Spleen (tissue), 11 donors: ENCODE results near the gene NDUFAF4. TPM values are rescaled to one million over a fixed set of nuclear protein-coding genes. Genes with fewer than 3 reads are reported as not detected.
"Not testable (repeated sequence)": the region's sequence is repeated elsewhere in the genome, so short reads cannot be mapped to it uniquely, and the experiment has no call there.

Experiments used
- DNase-seq: peaks from one replicate; pipeline ENCODE4 v3.0.0-alpha.2; 2020
- H3K27ac ChIP-seq, 8 donors: fragments of 200-600 bp; sonication (generic) in 7 of 8; 1 replicate in 4 of 8; 2 replicates in 4 of 8; pipeline versions ENCODE4 v1.5.0 to v1.8.0; 2016 to 2021; ENCODE audit warnings: inconsistent platforms in 4 of 8, mild to moderate bottlenecking in 4 of 8, moderate library complexity in 1 of 8
- H3K27me3 ChIP-seq, 7 donors: fragments of 200-600 bp; sonication (generic) in 6 of 7; replicated peaks in 1 of 7; 1 replicate in 4 of 7; 2 replicates in 3 of 7; pipeline versions ENCODE4 v1.5.0 to v1.8.0; 2016 to 2021; ENCODE audit warnings: inconsistent platforms in 3 of 7, mild to moderate bottlenecking in 1 of 7
- H3K36me3 ChIP-seq, 6 donors: fragments of 200-600 bp; sonication (generic) in 5 of 6; 1 replicate in 4 of 6; 2 replicates in 2 of 6; pipeline versions ENCODE4 v1.5.0 to v1.8.0; 2016 to 2021; ENCODE audit warnings: inconsistent platforms in 2 of 6
- H3K4me1 ChIP-seq, 6 donors: fragments of 200-600 bp; sonication (generic) in 5 of 6; 1 replicate in 3 of 6; 2 replicates in 3 of 6; pipeline versions ENCODE4 v1.5.0 to v1.8.0; 2016 to 2021; ENCODE audit warnings: inconsistent platforms in 3 of 6
- H3K4me3 ChIP-seq, 8 donors: fragments of 200-600 bp; sonication (generic) in 7 of 8; 1 replicate in 4 of 8; 2 replicates in 4 of 8; pipeline versions ENCODE4 v1.5.0 to v1.8.0; 2016 to 2021; ENCODE audit warnings: inconsistent platforms in 4 of 8, mild to moderate bottlenecking in 4 of 8, moderate library complexity in 2 of 8
- H3K9me3 ChIP-seq, 8 donors: fragments of 200-600 bp; sonication (generic) in 7 of 8; 1 replicate in 4 of 8; 2 replicates in 4 of 8; pipeline versions ENCODE4 v1.5.0 to v1.8.0; 2016 to 2021; ENCODE audit warnings: inconsistent platforms in 4 of 8
- POLR2A ChIP-seq, 3 donors: fragments of 450-650 bp; IDR thresholded peaks; one replicate each; pipeline ENCODE4 v1.5.1; 2017; ENCODE audit warnings: antibody characterized with exemption in 3 of 3, mild to moderate bottlenecking in 1 of 3
- POLR2AphosphoS5 ChIP-seq, 3 donors: sonication (generic); formaldehyde crosslinking; IDR thresholded peaks; one replicate each; pipeline ENCODE4 v1.5.1; 2017; ENCODE audit warnings: antibody characterized with exemption in 3 of 3
- WGBS, 5 donors: extraction: QIAGEN DNeasy Blood & Tissue Kit in 3 of 5; methylation state at CpG; one replicate each; pipeline versions ENCODE4 v1.1.5 to v1.1.7; 2013 to 2018; 5-methylcytosine and 5-hydroxymethylcytosine counted together
- intact Hi-C: fragments of 100-400 bp; cut with DNase I; formaldehyde crosslinking; loops from one replicate; pipeline ENCODE4 v1.15.0; 2023; ENCODE audit warnings: low total_unique reads
- polyA plus RNA-seq, 3 donors: library from polyadenylated mRNA; stranded (reverse); fragments of 200-250 nt; gene quantifications; one replicate each; pipeline ENCODE4 v1.2.1, GENCODE V29; 2013
- total RNA-seq, 7 donors: library from RNA; depleted of rRNA in 3 of 7; stranded (reverse); fragments of >200 nt in 3 of 7; fragmentation: NEBNext Ultra II Directional in 4 of 7; extraction: Animal tissue kit (Norgen Biotek cat#: 25700) in 4 of 7; gene quantifications; one replicate each; pipeline versions ENCODE4 v1.1.0 to v1.2.1, GENCODE V29; 2016 to 2021
- TF ChIP-seq, protein P1 (sequence below), 11 experiments: fragments of 200-600 bp in 7 of 11; fragments of 450-650 bp in 4 of 11; sonication (generic) in 4 of 11; IDR thresholded peaks in 8 of 11; conservative IDR thresholded peaks in 3 of 11; 1 replicate in 7 of 11; 2 replicates in 4 of 11; pipeline versions ENCODE4 v1.4.0 to v1.8.0; 2016 to 2021; ENCODE audit warnings: antibody characterized with exemption in 11 of 11, inconsistent platforms in 4 of 11, mild to moderate bottlenecking in 1 of 11
- donor health status: healthy with polysubstance abuse.
- donor health status: DM: no; HTN: no; CAD: no; lungs with moderate emphysema.
- donor health status: DM: no; HTN: no; CAD: no.
- donor health status: Bipolar disorder and iron deficiency.
- donor health status: healthy.
- donor health status: DM: no; HTN: no; CAD: no.
- donor health status: DM: yes; HTN: yes; CAD: no.

NDUFAF4 gene
- total and polyA plus RNA-seq, 10 donors, result 10.1 to 42.1 (median 31.9) TPM

- WGBS, 5 donors, result 0 to 1% (median 1%) methylated on average over 10 of the region's 10 CpGs
- no peaks in the 10 kb centered on the region for H3K27me3 ChIP-seq
- no peak for TF ChIP-seq POLR2A (IDR thresholded peaks at IDR 0.05)
- TF ChIP-seq, protein P1, sequence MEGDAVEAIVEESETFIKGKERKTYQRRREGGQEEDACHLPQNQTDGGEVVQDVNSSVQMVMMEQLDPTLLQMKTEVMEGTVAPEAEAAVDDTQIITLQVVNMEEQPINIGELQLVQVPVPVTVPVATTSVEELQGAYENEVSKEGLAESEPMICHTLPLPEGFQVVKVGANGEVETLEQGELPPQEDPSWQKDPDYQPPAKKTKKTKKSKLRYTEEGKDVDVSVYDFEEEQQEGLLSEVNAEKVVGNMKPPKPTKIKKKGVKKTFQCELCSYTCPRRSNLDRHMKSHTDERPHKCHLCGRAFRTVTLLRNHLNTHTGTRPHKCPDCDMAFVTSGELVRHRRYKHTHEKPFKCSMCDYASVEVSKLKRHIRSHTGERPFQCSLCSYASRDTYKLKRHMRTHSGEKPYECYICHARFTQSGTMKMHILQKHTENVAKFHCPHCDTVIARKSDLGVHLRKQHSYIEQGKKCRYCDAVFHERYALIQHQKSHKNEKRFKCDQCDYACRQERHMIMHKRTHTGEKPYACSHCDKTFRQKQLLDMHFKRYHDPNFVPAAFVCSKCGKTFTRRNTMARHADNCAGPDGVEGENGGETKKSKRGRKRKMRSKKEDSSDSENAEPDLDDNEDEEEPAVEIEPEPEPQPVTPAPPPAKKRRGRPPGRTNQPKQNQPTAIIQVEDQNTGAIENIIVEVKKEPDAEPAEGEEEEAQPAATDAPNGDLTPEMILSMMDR (IDR thresholded peaks at IDR 0.05 in 8 of 11, conservative IDR thresholded peaks at IDR 0.05 in 3 of 11), result no peak
- TF ChIP-seq POLR2AphosphoS5 (IDR thresholded peaks at IDR 0.05), result no peak
- H3K27ac ChIP-seq, result peak overlapping the region; percentile 73 to 98 (median 93)
- peaks cover 0 to 29% (median 13%) of the 10 kb centered on the region in 6 donors for H3K36me3 ChIP-seq
- H3K9me3 ChIP-seq, result no peaks in the 10 kb centered on the region
- peak overlapping the region; percentile 74 to 100 (median 96) for H3K4me3 ChIP-seq
- DNase-seq, result no peak
- H3K4me1 ChIP-seq, result peaks cover 18 to 54% (median 44%) of the 10 kb centered on the region in 6 donors
- intact Hi-C loops, result no loop called here
Observed at GRCh38 chr6:96898241-96898851, 655 bp upstream of the NDUFAF4 start.

GRCh38 chr6:96889146-96889545, 8.5 kb downstream of the NDUFAF4 start:
- H3K4me3 ChIP-seq, result no peak overlapping the region
- TF ChIP-seq POLR2A (IDR thresholded peaks at IDR 0.05) (no peak), POLR2AphosphoS5 (IDR thresholded peaks at IDR 0.05) (no peak)
- TF ChIP-seq, protein P1 (IDR thresholded peaks at IDR 0.05 in 8 of 11, conservative IDR thresholded peaks at IDR 0.05 in 3 of 11), result no peak
- WGBS, 5 donors, result 0 to 57% (median 0%) methylated on average over 1 of the region's 1 CpG
- H3K9me3 ChIP-seq, result no peaks in the 10 kb centered on the region
- H3K36me3 ChIP-seq, result peaks cover 0 to 48% (median 33%) of the 10 kb centered on the region in 6 donors
- intact Hi-C loops, result no loop called here
- peaks cover 0 to 10% (median 4%) of the 10 kb centered on the region in 6 donors for H3K4me1 ChIP-seq
- no peak overlapping the region for H3K27ac ChIP-seq
- DNase-seq, result no peak
- H3K27me3 ChIP-seq, result no peaks in the 10 kb centered on the region

- Histone ChIP-seq H3K4me3 (no peak overlapping the region), H3K4me1 (peaks cover 0 to 6% (median under 1%) of the 10 kb centered on the region in 6 donors), H3K9me3 (no peaks in the 10 kb centered on the region), H3K27ac (no peak overlapping the region), H3K36me3 (peaks cover 0 to 44% (median 31%) of the 10 kb centered on the region in 6 donors), H3K27me3 (no peaks in the 10 kb centered on the region)
- 89 to 94% (median 92%) methylated on average over 5 of the region's 5 CpGs for WGBS, 5 donors
- no peak for DNase-seq
- intact Hi-C loops, result no loop called here
- TF ChIP-seq, protein P1 (IDR thresholded peaks at IDR 0.05 in 8 of 11, conservative IDR thresholded peaks at IDR 0.05 in 3 of 11), result no peak
- TF ChIP-seq POLR2AphosphoS5 (IDR thresholded peaks at IDR 0.05) (no peak), POLR2A (IDR thresholded peaks at IDR 0.05) (no peak)
Observed at GRCh38 chr6:96888745-96889144, 8.9 kb downstream of the NDUFAF4 start.

GRCh38 chr6:96886519-96886918, 11.2 kb downstream of the NDUFAF4 start:
- no peak for DNase-seq
- no peak overlapping the region for H3K4me3 ChIP-seq
- 58 to 88% (median 82%) methylated on average over 1 of the region's 1 CpG for WGBS, 5 donors
- no peaks in the 10 kb centered on the region for H3K27me3 ChIP-seq
- H3K27ac ChIP-seq, result no peak overlapping the region
- peaks cover 0 to 6% (median 0%) of the 10 kb centered on the region in 6 donors for H3K4me1 ChIP-seq
- no peak for TF ChIP-seq POLR2AphosphoS5 (IDR thresholded peaks at IDR 0.05)
- no peak for TF ChIP-seq POLR2A (IDR thresholded peaks at IDR 0.05)
- TF ChIP-seq, protein P1 (IDR thresholded peaks at IDR 0.05 in 8 of 11, conservative IDR thresholded peaks at IDR 0.05 in 3 of 11), result no peak
- intact Hi-C loops, result no loop called here
- no peaks in the 10 kb centered on the region for H3K9me3 ChIP-seq
- H3K36me3 ChIP-seq, result peaks cover 0 to 22% (median 12%) of the 10 kb centered on the region in 6 donors

- 77 to 81% (median 78%) methylated on average over 5 of the region's 5 CpGs for WGBS, 5 donors
- DNase-seq, H3K27me3 ChIP-seq, H3K9me3 ChIP-seq, H3K36me3 ChIP-seq, intact Hi-C loops, H3K4me1 ChIP-seq, H3K27ac ChIP-seq: not testable (repeated sequence)
- peak overlapping the region in 1 of 8 donors; percentile 36 for H3K4me3 ChIP-seq
Observed at GRCh38 chr6:96885187-96885631, 12.5 kb downstream of the NDUFAF4 start.
